A549 (cell line): ENCODE measurements around the gene POLR2F. TPM values are rescaled to one million over a fixed set of nuclear protein-coding genes. Genes with fewer than 3 reads are reported as not detected.

Experiments used
- ATAC-seq, 2 experiments: fragments of 200-7000 bp in 1 of 2; fragments of >200 bp in 1 of 2; cut with Nextera tagmentation in 1 of 2; cut with Tn5 transposase in 1 of 2; 3 replicates each; pipeline versions ENCODE4 v1.8.0 to v1.9.1; 2018 to 2020; ENCODE audit warnings: mild to moderate bottlenecking in 1 of 2, moderate library complexity in 1 of 2
- CTCF ChIA-PET: fragments of 300-600 bp; sonication (Branson Sonifier 250); formaldehyde crosslinking; extraction: SDS; loops from one replicate; lab custom pipeline; 2021; ENCODE audit warnings: antibody characterized with exemption, inconsistent platforms; lab: Yijun Ruan, JAX
- POLR2A ChIA-PET: fragments of 350-600 bp; formaldehyde crosslinking; extraction: SDS; loops from one replicate; lab custom pipeline; 2021; ENCODE audit warnings: antibody characterized with exemption, inconsistent platforms; lab: Yijun Ruan, JAX
- DNase-seq, 2 experiments: peaks; one replicate each; pipeline versions ENCODE4 v3.0.0 to v3.0.0-alpha.2; 2011 to 2016; ENCODE audit warnings: low read depth in 1 of 2, low spot score in 1 of 2
- FAIRE-seq: peaks from 2 replicates; lab custom pipeline; 2011; peaks lifted over from hg19 to GRCh38; lab: Jason Lieb, UNC
- H3K27ac ChIP-seq, 2 experiments: fragments of >200 bp; sonication (Bioruptor Twin); formaldehyde crosslinking; 3 replicates each; pipeline ENCODE4 v1.5.1; 2016 to 2017
- H3K4me1 ChIP-seq: fragments of >200 bp; sonication (Bioruptor Twin); formaldehyde crosslinking; 3 replicates; pipeline ENCODE4 v1.6.1; 2016
- H3K4me2 ChIP-seq: fragments of >200 bp; sonication (Bioruptor Twin); formaldehyde crosslinking; 3 replicates; pipeline ENCODE4 v1.6.1; 2016
- H3K4me3 ChIP-seq: fragments of >200 bp; sonication (Bioruptor Twin); formaldehyde crosslinking; 3 replicates; pipeline ENCODE4 v1.5.1; 2016
- H3K9me3 ChIP-seq: fragments of >200 bp; sonication (Bioruptor Twin); formaldehyde crosslinking; 3 replicates; pipeline ENCODE4 v1.6.1; 2016
- CEBPB ChIP-seq, 2 experiments: fragments of >200 bp in 1 of 2; sonication (Bioruptor Twin) in 1 of 2; formaldehyde crosslinking in 1 of 2; IDR thresholded peaks; 2 replicates each; pipeline ENCODE4 v1.6.1; 2012 to 2016
- ESRRA ChIP-seq: fragments of 150-350 bp; IDR thresholded peaks from 2 replicates; pipeline ENCODE4 v1.6.1; 2014; ENCODE audit warnings: mild to moderate bottlenecking, low read length, borderline replicate concordance
- FOXS1 ChIP-seq: fragments of 250-450 bp; sonication (Bioruptor Pico); IDR thresholded peaks from 2 replicates; pipeline ENCODE4 v1.5.0; 2020; ENCODE audit warnings: mild to moderate bottlenecking, moderate library complexity
- GATA3 ChIP-seq: IDR thresholded peaks from 2 replicates; pipeline ENCODE4 v1.6.1; 2012; ENCODE audit warnings: borderline replicate concordance
- HOXB5 ChIP-seq: fragments of 250-450 bp; sonication (Bioruptor Pico); IDR thresholded peaks from 2 replicates; pipeline ENCODE4 v1.5.0; 2020; ENCODE audit warnings: mild to moderate bottlenecking, moderate library complexity
- JUNB ChIP-seq: fragments of >200 bp; sonication (Bioruptor Twin); formaldehyde crosslinking; IDR thresholded peaks from 2 replicates; pipeline ENCODE4 v1.6.1; 2016
- KDM1A ChIP-seq: fragments of 200-600 bp; sonication (generic); IDR thresholded peaks from 2 replicates; pipeline ENCODE4 v1.6.1; 2016; ENCODE audit warnings: low read depth, mild to moderate bottlenecking
- NR3C1 ChIP-seq: fragments of >200 bp; sonication (Bioruptor Twin); formaldehyde crosslinking; IDR thresholded peaks from 3 replicates; pipeline ENCODE4 v1.6.1; 2017
- RAD21 ChIP-seq, 2 experiments: fragments of >200 bp in 1 of 2; sonication (Bioruptor Twin) in 1 of 2; formaldehyde crosslinking in 1 of 2; IDR thresholded peaks in 1 of 2; conservative IDR thresholded peaks in 1 of 2; 2 replicates in 1 of 2; 3 replicates in 1 of 2; pipeline ENCODE4 v1.6.1; 2012 to 2018; ENCODE audit warnings: inconsistent platforms in 1 of 2
- RCOR1 ChIP-seq: fragments of 150-350 bp; IDR thresholded peaks from 2 replicates; pipeline ENCODE4 v1.6.1; 2014; ENCODE audit warnings: antibody characterized with exemption, low read length, low read depth
- SREBF2 ChIP-seq: fragments of 450-650 bp; IDR thresholded peaks from 2 replicates; pipeline ENCODE4 v1.6.1; 2014; ENCODE audit warnings: mild to moderate bottlenecking, moderate library complexity
- ZNF302 ChIP-seq: fragments of 250-450 bp; sonication (Bioruptor Pico); IDR thresholded peaks from 2 replicates; pipeline ENCODE4 v1.9.0; 2021; ENCODE audit warnings: inconsistent platforms, mild to moderate bottlenecking, moderate library complexity
- WGBS: methylation state at CpG from one replicate; pipeline ENCODE4 v1.1.6; 2017; ENCODE audit errors: missing lambda C conversion rate; 5-methylcytosine and 5-hydroxymethylcytosine counted together
- polyA plus RNA-seq, 4 experiments: library from polyadenylated mRNA; depleted of rRNA in 3 of 4; stranded (reverse); fragments of >200 nt; fragmentation: RNase III in 1 of 4; extraction: RNeasy Plus Mini Kit Qiagen cat#74134 plus additional on column Dnase treatment in 1 of 4; gene quantifications; 2 replicates in 3 of 4; 3 replicates in 1 of 4; pipeline ENCODE4 v1.2.3, GENCODE V29; 2011 to 2017
- TF ChIP-seq, protein P1 (sequence below): fragments of 200-600 bp; sonication (generic); IDR thresholded peaks from 2 replicates; pipeline ENCODE4 v1.6.1; 2016; ENCODE audit warnings: antibody characterized with exemption, mild to moderate bottlenecking, moderate library complexity
- TF ChIP-seq, protein P2 (sequence below): IDR thresholded peaks from 2 replicates; pipeline ENCODE4 v1.6.1; 2012
- TF ChIP-seq, protein P3 (sequence below): IDR thresholded peaks from 2 replicates; pipeline ENCODE4 v1.6.1; 2012; ENCODE audit warnings: low read depth, borderline replicate concordance
- TF ChIP-seq, protein P4 (sequence below): fragments of 250-450 bp; sonication (Bioruptor Pico); IDR thresholded peaks from 2 replicates; pipeline ENCODE4 v1.5.0; 2021; ENCODE audit warnings: mild to moderate bottlenecking, moderate library complexity, borderline replicate concordance
- TF ChIP-seq, protein P5 (sequence below): fragments of 250-450 bp; sonication (Bioruptor Pico); IDR thresholded peaks from 2 replicates; pipeline ENCODE4 v1.5.0; 2020; ENCODE audit warnings: low read depth, mild to moderate bottlenecking, moderate library complexity
- TF ChIP-seq, protein P6 (sequence below): fragments of 450-650 bp; IDR thresholded peaks from 2 replicates; pipeline ENCODE4 v1.6.1; 2014; ENCODE audit warnings: antibody characterized with exemption
- TF ChIP-seq, protein P7 (sequence below): IDR thresholded peaks from 2 replicates; pipeline ENCODE4 v1.6.1; 2012

Gene POLR2F
- polyA plus RNA-seq, 2 of the 4 experiments (the other 2 are of a cell fraction): 90.0 to 183 TPM

DNA sequence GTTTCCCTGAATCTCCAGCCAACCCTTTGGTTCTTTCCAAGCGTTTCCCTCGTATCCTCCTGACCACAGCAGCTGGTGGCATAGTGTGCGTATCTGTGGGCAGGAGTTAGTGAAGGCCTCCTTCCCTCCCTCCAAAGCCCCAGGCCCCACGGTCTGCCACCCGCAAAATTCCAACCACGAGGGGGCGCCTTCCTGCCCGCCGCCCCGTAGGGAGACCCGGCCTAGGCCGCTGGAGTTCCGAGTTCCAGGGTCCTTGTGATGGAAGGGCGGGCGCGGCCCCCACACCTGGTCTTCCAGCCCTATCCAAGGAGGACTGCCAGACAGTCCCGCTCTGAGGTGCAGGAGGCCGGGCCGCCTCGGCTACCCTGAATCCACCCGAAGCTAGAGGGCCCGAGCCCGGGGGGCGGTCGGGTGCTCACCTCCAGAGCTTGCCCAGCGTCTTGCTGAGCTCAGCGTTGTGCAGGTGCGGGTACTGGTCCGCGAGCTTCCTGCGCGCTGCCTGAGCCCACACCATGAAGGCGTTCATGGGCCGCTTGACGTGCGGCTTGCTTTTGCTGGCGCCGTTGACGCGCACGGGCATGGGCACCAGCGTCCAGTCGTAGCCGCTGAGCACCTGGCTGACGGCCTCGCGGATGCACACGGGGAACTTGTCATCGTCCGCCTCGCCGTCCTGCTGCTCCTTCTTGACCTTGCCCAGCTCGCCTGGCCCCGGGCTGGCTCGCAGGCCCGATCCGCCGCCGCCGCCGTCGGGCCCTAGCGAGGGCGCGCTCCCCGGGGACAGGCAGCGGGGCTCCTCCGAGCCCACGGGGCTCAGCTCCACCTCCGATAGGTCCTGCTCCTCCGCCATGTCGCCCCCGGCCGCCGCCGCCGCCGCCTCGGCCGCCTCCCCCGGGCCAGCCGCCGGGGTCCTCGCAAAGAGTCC is 29.7 kb downstream of the POLR2F start:
- TF ChIP-seq RAD21 (conservative IDR thresholded peaks at IDR 0.05 in 1 of 2, IDR thresholded peaks at IDR 0.05 in 1 of 2) (no peak), JUNB (no peak), HOXB5 (CRISPR knock-in tag) (no peak), NR3C1 (no peak), RCOR1 (no peak), ZNF302 (CRISPR knock-in tag) (no peak), FOXS1 (no peak)
- TF ChIP-seq, protein P1, sequence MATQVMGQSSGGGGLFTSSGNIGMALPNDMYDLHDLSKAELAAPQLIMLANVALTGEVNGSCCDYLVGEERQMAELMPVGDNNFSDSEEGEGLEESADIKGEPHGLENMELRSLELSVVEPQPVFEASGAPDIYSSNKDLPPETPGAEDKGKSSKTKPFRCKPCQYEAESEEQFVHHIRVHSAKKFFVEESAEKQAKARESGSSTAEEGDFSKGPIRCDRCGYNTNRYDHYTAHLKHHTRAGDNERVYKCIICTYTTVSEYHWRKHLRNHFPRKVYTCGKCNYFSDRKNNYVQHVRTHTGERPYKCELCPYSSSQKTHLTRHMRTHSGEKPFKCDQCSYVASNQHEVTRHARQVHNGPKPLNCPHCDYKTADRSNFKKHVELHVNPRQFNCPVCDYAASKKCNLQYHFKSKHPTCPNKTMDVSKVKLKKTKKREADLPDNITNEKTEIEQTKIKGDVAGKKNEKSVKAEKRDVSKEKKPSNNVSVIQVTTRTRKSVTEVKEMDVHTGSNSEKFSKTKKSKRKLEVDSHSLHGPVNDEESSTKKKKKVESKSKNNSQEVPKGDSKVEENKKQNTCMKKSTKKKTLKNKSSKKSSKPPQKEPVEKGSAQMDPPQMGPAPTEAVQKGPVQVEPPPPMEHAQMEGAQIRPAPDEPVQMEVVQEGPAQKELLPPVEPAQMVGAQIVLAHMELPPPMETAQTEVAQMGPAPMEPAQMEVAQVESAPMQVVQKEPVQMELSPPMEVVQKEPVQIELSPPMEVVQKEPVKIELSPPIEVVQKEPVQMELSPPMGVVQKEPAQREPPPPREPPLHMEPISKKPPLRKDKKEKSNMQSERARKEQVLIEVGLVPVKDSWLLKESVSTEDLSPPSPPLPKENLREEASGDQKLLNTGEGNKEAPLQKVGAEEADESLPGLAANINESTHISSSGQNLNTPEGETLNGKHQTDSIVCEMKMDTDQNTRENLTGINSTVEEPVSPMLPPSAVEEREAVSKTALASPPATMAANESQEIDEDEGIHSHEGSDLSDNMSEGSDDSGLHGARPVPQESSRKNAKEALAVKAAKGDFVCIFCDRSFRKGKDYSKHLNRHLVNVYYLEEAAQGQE: no peak
- TF ChIP-seq, protein P2, sequence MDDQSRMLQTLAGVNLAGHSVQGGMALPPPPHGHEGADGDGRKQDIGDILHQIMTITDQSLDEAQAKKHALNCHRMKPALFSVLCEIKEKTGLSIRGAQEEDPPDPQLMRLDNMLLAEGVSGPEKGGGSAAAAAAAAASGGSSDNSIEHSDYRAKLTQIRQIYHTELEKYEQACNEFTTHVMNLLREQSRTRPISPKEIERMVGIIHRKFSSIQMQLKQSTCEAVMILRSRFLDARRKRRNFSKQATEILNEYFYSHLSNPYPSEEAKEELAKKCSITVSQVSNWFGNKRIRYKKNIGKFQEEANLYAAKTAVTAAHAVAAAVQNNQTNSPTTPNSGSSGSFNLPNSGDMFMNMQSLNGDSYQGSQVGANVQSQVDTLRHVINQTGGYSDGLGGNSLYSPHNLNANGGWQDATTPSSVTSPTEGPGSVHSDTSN: no peak
- TF ChIP-seq, all 56 proteins: peak for 0
- Histone ChIP-seq H3K4me1 (no peaks in the 10 kb centered on the region), H3K4me2 (no peak overlapping the region), H3K9me3 (no peaks in the 10 kb centered on the region), H3K4me3 (no peak overlapping the region), H3K27ac (no peak overlapping the region)
- no peak for FAIRE-seq
- 95% methylated on average over 33 of the region's 84 CpGs for WGBS
- ChIA-PET CTCF (interaction anchor here (0.5 to 1.1 kb wide), 2 partner anchors 11 to 18 kb away, joined by 3 to 4 read pairs; no protein-coding TSS in a partner anchor), POLR2A (no interaction called here)
- no peak for ATAC-seq
- no peak for DNase-seq

DNA sequence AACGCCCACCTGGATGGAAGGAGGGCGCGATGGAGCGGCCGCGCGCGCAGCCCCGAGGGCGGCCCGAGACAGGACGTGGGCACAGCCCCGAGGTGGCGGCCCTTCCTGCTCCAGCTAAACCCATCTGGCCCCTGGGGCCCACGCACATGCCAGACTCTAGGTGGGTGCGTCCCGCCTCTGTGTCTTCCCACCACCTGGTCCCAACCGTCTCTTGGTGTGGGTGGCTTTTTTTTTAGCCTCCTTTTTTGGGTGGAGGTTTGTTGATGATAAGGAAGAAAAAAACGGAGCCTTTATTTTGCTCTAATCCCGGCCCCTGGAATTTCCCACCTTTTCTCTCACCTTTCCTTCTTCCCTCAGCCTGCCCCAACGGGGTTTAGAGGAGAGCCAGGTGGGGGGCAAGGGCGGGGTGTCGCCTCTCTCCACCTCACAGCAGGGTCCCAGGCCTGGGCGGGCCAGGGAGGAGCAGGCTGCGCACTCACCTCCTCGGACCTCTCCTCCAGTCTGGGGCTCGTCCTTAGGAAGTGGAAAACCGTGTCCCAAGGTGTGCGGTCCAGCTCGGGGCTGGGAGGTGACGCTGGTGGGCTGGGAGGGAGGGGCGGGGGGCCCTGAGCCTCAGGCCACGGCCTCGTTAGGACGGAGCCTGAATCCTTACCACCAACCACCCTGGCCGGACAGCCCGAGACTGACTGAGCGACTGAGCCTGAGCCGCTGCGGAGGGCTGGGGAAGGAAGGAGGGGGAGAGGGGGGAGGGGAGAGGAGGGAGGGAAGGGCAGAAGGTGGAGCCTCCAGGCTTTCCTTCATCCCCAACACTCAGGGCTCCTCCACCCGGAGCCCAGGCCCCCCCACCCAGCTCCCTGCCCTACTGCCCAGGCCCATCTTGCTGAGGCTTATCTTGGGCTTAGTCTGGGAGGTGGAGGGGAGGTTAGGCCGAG is 30.6 kb downstream of the POLR2F start, which contains the start of gene SOX10:
Gene SOX10 (minus strand): TSS at position 696 of the 932 bp plus-strand sequence. CDS start 771 bp downstream, outside the sequence.
- ChIA-PET POLR2A (no interaction called here), CTCF (interaction anchor here (1.1 to 1.4 kb wide), 3 partner anchors 10 to 19 kb away, joined by 4 to 8 read pairs (median 4); no protein-coding TSS in a partner anchor)
- WGBS: 78% methylated on average over 17 of the region's 42 CpGs
- Histone ChIP-seq H3K4me1 (no peaks in the 10 kb centered on the region), H3K4me3 (no peak within 1 kb of the TSS), H3K4me2 (no peak within 1 kb of the TSS), H3K27ac (no peak within 1 kb of the TSS), H3K9me3 (no peaks in the 10 kb centered on the region)
- no peak for ATAC-seq
- FAIRE-seq: no peak
- DNase-seq: no peak
- TF ChIP-seq ZNF302 (CRISPR knock-in tag): no peak
- TF ChIP-seq GATA3: no peak
- no peak for TF ChIP-seq ESRRA
- TF ChIP-seq, protein P3, sequence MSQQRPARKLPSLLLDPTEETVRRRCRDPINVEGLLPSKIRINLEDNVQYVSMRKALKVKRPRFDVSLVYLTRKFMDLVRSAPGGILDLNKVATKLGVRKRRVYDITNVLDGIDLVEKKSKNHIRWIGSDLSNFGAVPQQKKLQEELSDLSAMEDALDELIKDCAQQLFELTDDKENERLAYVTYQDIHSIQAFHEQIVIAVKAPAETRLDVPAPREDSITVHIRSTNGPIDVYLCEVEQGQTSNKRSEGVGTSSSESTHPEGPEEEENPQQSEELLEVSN: no peak
- TF ChIP-seq SREBF2: no peak
- no peak for TF ChIP-seq CEBPB (IDR thresholded peaks at IDR 0.05)
- TF ChIP-seq KDM1A: no peak
- TF ChIP-seq, protein P4, sequence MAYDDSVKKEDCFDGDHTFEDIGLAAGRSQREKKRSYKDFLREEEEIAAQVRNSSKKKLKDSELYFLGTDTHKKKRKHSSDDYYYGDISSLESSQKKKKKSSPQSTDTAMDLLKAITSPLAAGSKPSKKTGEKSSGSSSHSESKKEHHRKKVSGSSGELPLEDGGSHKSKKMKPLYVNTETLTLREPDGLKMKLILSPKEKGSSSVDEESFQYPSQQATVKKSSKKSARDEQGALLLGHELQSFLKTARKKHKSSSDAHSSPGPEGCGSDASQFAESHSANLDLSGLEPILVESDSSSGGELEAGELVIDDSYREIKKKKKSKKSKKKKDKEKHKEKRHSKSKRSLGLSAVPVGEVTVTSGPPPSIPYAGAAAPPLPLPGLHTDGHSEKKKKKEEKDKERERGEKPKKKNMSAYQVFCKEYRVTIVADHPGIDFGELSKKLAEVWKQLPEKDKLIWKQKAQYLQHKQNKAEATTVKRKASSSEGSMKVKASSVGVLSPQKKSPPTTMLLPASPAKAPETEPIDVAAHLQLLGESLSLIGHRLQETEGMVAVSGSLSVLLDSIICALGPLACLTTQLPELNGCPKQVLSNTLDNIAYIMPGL (CRISPR knock-in tag): no peak
- TF ChIP-seq, protein P5, sequence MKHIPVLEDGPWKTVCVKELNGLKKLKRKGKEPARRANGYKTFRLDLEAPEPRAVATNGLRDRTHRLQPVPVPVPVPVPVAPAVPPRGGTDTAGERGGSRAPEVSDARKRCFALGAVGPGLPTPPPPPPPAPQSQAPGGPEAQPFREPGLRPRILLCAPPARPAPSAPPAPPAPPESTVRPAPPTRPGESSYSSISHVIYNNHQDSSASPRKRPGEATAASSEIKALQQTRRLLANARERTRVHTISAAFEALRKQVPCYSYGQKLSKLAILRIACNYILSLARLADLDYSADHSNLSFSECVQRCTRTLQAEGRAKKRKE (CRISPR knock-in tag): no peak
- TF ChIP-seq, protein P2: no peak
- TF ChIP-seq, protein P6, sequence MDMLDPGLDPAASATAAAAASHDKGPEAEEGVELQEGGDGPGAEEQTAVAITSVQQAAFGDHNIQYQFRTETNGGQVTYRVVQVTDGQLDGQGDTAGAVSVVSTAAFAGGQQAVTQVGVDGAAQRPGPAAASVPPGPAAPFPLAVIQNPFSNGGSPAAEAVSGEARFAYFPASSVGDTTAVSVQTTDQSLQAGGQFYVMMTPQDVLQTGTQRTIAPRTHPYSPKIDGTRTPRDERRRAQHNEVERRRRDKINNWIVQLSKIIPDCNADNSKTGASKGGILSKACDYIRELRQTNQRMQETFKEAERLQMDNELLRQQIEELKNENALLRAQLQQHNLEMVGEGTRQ: no peak
- TF ChIP-seq, protein P7, sequence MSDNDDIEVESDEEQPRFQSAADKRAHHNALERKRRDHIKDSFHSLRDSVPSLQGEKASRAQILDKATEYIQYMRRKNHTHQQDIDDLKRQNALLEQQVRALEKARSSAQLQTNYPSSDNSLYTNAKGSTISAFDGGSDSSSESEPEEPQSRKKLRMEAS: no peak
